Bronchial epithelial cell (primary cell): ENCODE measurements around the gene LYL1. TPM values are rescaled to one million over a fixed set of nuclear protein-coding genes. Genes with fewer than 3 reads are reported as not detected.
A peak's percentile ranks its signal among the peaks of the same experiment; 100 is the strongest.

Source experiments
- DNase-seq: peaks from one replicate; pipeline ENCODE4 v3.0.0-alpha.2; 2010; ENCODE audit warnings: low read depth
- FAIRE-seq: peaks from 2 replicates; lab custom pipeline; 2011; peaks lifted over from hg19 to GRCh38; lab: Jason Lieb, UNC
- H3K27me3 ChIP-seq: 2 replicates; pipeline ENCODE4 v1.5.1; 2011; ENCODE audit warnings: low read length; ENCODE audit not compliant: control insufficient read depth, insufficient read depth
- H3K36me3 ChIP-seq: 2 replicates; pipeline ENCODE4 v1.5.1; 2011; ENCODE audit warnings: low read length; ENCODE audit not compliant: control insufficient read depth, insufficient read depth
- H3K4me3 ChIP-seq: 2 replicates; pipeline ENCODE4 v1.5.1; 2011; ENCODE audit warnings: mild to moderate bottlenecking, low read depth, low read length, control low read depth
- total RNA-seq: library from RNA; depleted of rRNA; stranded (reverse); fragments of >200 nt; gene quantifications from 2 replicates; pipeline ENCODE4 v1.2.1, GENCODE V29; 2014
- TF ChIP-seq, protein P1 (sequence below): IDR thresholded peaks from 2 replicates; pipeline ENCODE4 v1.5.1; 2011; ENCODE audit warnings: mild to moderate bottlenecking, moderate library complexity, low read length, control low read depth, inconsistent platforms; ENCODE audit not compliant: insufficient read depth, severe bottlenecking

Gene LYL1
- total RNA-seq, 1 donor from 2014 or later, result 1.3 TPM

DNA sequence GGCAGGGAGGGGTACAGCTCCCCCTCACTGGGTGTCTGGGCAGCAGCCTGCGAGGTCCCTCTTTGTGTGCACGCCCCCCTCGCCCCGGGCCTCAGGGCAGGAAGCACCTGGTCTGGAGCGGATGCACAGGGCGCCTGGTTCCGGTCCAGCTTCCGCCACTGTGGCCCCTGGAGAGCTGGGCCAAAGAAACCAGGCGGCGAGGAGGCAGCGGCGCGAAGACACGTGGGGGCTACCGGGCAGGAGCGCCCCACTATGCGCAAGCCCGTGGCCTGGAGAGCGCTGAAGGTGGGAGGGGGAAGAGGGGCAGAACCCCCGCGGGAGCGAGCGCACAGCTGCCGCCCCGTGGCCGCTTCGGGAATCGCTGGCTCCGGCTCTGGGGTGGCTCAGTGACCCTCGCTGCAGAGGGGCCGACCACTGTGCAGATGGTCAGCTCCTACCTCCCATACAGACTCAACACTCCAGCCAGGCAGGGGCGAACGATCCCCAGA is 1.7 kb upstream of the LYL1 start:
- TF ChIP-seq, protein P1, sequence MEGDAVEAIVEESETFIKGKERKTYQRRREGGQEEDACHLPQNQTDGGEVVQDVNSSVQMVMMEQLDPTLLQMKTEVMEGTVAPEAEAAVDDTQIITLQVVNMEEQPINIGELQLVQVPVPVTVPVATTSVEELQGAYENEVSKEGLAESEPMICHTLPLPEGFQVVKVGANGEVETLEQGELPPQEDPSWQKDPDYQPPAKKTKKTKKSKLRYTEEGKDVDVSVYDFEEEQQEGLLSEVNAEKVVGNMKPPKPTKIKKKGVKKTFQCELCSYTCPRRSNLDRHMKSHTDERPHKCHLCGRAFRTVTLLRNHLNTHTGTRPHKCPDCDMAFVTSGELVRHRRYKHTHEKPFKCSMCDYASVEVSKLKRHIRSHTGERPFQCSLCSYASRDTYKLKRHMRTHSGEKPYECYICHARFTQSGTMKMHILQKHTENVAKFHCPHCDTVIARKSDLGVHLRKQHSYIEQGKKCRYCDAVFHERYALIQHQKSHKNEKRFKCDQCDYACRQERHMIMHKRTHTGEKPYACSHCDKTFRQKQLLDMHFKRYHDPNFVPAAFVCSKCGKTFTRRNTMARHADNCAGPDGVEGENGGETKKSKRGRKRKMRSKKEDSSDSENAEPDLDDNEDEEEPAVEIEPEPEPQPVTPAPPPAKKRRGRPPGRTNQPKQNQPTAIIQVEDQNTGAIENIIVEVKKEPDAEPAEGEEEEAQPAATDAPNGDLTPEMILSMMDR, result peak; percentile 79
- no peaks in the 10 kb centered on the region for H3K27me3 ChIP-seq
- DNase-seq, result no peak
- FAIRE-seq, result no peak
- H3K4me3 ChIP-seq, result no peak overlapping the region
- H3K36me3 ChIP-seq, result peaks cover 9% of the 10 kb centered on the region

DNA sequence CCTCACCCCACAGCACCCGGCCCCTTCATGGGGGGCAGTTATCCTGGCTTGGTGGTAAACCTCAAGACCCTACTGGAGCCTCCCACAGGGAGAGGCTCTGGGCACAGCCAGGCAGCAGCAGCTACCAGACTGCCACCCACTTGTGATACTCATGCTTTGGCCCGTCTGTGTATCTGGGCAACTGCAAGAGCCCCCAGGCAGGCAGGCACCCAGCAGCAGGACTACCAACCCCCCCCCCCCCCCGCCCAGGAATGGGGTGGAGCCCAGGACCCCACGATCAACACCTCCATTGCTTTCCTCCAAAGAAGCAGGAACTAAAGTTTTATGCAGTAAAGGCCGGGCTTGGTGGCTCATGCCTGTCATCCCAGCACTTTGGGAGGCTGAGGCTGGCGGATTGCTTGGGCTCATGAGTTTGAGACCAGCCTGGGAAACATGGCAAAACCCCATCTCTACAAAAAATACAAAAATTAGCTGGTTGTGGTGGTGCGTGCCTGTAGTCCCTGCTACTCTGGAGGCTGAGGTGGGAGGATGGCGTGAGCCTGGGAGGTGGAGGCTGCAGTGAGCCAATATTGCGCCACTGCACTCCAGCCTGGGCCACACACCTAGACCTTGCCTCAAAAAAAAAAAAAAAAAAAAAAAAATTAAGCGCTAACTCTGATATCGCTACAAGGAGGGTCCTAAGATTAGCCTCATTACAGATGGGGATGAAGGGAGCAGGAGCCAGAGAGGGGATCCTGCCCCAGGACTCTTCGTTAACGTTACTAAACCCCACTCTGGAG is 1.1 kb upstream of the LYL1 start:
- peaks cover 8% of the 10 kb centered on the region for H3K36me3 ChIP-seq
- H3K27me3 ChIP-seq, result no peaks in the 10 kb centered on the region
- TF ChIP-seq, protein P1, result no peak
- DNase-seq, result no peak
- H3K4me3 ChIP-seq, result no peak overlapping the region
- FAIRE-seq, result no peak

DNA sequence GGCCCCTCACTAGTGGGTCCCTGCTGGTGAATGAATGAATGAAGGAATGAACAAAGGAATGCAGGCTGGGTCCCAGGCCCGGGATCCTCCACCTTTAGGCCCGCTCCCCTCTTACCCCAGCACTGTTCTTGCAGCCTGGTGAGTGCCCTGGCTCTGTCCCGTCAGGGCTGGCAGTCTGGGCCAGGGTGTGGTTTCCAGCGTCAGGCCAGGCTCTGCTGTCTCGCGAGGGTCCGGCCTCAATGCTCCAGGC is 317 bp downstream of the LYL1 start:
- no peaks in the 10 kb centered on the region for H3K27me3 ChIP-seq
- DNase-seq, result no peak
- peak overlapping the region; percentile 25 for H3K4me3 ChIP-seq
- TF ChIP-seq, protein P1, result no peak
- H3K36me3 ChIP-seq, result peaks cover 5% of the 10 kb centered on the region
- no peak for FAIRE-seq

GRCh38 chr19:13101590-13102415 is 855 bp downstream of the LYL1 start:
- H3K27me3 ChIP-seq, result no peaks in the 10 kb centered on the region
- DNase-seq, result no peak
- H3K36me3 ChIP-seq, result peaks cover 4% of the 10 kb centered on the region
- FAIRE-seq, result no peak
- TF ChIP-seq, protein P1, result no peak
- no peak overlapping the region for H3K4me3 ChIP-seq

DNA sequence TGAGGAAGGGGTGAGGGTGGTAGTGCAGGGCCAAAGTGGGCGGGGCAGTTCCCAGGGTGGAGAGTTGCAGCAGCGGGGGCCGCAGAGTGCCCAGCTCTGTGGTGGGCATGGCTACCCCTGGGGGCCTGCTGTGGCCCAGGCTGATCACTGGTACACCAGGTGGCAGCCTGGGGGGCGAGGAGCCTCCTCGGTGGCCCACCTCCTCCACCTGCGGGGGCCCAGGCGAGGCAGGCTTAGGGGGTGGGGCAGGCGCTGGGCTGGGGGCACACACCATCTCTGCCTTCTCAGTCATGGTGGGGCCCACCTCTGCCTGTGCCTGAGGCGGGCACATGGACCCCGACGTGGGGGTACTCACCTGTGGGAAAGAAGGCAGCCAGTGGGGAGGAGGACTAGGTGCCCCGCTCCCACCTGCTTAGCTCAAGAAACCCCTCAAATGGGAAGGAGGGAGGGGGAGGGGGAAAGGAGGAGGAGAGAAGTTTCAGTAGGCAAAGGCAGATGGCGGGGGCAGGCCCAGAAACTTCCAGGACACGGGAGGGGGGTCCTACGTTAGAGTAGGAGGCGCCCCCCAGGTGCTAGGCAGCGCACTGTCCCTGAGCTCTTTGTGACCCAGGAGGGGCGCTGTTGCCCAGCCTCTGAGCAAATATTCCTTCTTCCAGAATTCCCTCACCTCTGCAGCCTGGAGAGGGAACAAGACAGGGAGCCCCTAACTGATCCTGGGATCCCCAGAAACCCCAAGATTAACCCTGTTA is 1.6 kb downstream of the LYL1 start:
- FAIRE-seq (no peak), DNase-seq (no peak)
- TF ChIP-seq, protein P1, result peak; percentile 42
- H3K36me3 ChIP-seq, result peaks cover 4% of the 10 kb centered on the region
- H3K4me3 ChIP-seq, result no peak overlapping the region
- no peaks in the 10 kb centered on the region for H3K27me3 ChIP-seq
